HL-60 (cell line): Measurements from ENCODE around the gene PLPP3.

Experiments
- CTCF ChIP-seq: IDR thresholded peaks from one replicate; pipeline ENCODE4 v1.5.1; 2011; ENCODE audit warnings: low read length, control low read depth, inconsistent platforms; ENCODE audit not compliant: insufficient read depth
- GABPA ChIP-seq: IDR thresholded peaks from 2 replicates; pipeline ENCODE4 v1.6.1; 2012; ENCODE audit warnings: low read depth
- POLR2AphosphoS5 ChIP-seq: IDR thresholded peaks from 2 replicates; pipeline ENCODE4 v1.6.1; 2012; ENCODE audit warnings: low read depth
- TF ChIP-seq, protein P1 (sequence below): IDR thresholded peaks from 2 replicates; pipeline ENCODE4 v1.6.1; 2012; ENCODE audit warnings: low read depth; ENCODE audit not compliant: insufficient replicate concordance

DNA sequence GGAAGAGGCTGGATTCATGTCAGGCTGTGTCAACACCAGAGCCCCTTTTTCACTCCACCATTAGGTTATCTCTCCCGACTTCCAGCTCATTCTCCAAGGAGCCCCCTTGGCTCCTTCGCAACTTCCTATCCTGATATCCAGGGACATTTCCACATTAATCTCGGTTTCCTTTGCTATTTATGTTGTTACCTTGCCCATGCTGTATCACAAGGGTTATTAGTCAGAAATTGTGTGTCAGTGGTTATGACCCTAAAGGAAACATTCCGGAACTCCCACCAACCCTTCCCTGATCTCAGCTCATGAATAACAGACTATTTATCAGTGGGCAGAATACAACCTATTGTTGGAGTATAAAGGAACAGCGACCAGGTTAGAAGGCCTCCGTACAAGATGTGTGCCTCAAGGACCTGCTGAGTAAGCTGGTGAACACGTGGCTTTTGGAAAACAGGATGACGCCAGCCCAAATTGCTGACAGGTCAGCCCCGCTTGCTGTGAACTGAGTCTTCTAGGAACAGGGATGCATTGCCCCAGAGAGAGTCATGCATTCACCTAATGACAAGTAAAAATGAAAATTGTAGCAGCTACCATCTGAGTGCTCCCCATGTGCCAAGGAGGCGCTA is 121.5 kb downstream of the PLPP3 start:
- TF ChIP-seq CTCF (no peak), GABPA (no peak), POLR2AphosphoS5 (no peak)
- TF ChIP-seq, protein P1, sequence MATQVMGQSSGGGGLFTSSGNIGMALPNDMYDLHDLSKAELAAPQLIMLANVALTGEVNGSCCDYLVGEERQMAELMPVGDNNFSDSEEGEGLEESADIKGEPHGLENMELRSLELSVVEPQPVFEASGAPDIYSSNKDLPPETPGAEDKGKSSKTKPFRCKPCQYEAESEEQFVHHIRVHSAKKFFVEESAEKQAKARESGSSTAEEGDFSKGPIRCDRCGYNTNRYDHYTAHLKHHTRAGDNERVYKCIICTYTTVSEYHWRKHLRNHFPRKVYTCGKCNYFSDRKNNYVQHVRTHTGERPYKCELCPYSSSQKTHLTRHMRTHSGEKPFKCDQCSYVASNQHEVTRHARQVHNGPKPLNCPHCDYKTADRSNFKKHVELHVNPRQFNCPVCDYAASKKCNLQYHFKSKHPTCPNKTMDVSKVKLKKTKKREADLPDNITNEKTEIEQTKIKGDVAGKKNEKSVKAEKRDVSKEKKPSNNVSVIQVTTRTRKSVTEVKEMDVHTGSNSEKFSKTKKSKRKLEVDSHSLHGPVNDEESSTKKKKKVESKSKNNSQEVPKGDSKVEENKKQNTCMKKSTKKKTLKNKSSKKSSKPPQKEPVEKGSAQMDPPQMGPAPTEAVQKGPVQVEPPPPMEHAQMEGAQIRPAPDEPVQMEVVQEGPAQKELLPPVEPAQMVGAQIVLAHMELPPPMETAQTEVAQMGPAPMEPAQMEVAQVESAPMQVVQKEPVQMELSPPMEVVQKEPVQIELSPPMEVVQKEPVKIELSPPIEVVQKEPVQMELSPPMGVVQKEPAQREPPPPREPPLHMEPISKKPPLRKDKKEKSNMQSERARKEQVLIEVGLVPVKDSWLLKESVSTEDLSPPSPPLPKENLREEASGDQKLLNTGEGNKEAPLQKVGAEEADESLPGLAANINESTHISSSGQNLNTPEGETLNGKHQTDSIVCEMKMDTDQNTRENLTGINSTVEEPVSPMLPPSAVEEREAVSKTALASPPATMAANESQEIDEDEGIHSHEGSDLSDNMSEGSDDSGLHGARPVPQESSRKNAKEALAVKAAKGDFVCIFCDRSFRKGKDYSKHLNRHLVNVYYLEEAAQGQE: no peak
